NAMALWA (cell line): ENCODE results near the gene MACC1.

ENCODE experiments used
- DNase-seq: peaks from one replicate; pipeline ENCODE4 v3.0.0-alpha.2; 2015; ENCODE audit warnings: low spot score

MACC1 gene

GRCh38 chr7:20173828-20174227, 43.4 kb downstream of the MACC1 start:
- no peak for DNase-seq

GRCh38 chr7:20172736-20173334, 44.3 kb downstream of the MACC1 start:
- DNase-seq = peak; percentile 62

GRCh38 chr7:20170633-20171032, 46.6 kb downstream of the MACC1 start:
- DNase-seq = no peak

GRCh38 chr7:20165146-20165510, 52.1 kb downstream of the MACC1 start:
- no peak for DNase-seq

- DNase-seq = no peak
Measured at GRCh38 chr7:20164425-20165145, 52.6 kb downstream of the MACC1 start.

GRCh38 chr7:20162665-20163064, 54.5 kb downstream of the MACC1 start:
- no peak for DNase-seq

GRCh38 chr7:20159226-20159747, 57.9 kb downstream of the MACC1 start:
- no peak for DNase-seq

GRCh38 chr7:20158684-20159083, 58.5 kb downstream of the MACC1 start:
- no peak for DNase-seq

GRCh38 chr7:20157456-20157855, 59.7 kb downstream of the MACC1 start:
- no peak for DNase-seq

- DNase-seq = no peak
Measured at GRCh38 chr7:20153999-20154398, 63.2 kb downstream of the MACC1 start.

GRCh38 chr7:20153567-20153966, 63.6 kb downstream of the MACC1 start:
- DNase-seq = no peak

GRCh38 chr7:20152511-20152910, 64.7 kb downstream of the MACC1 start:
- DNase-seq = no peak

- DNase-seq = no peak
Measured at GRCh38 chr7:20151708-20152456, 65.3 kb downstream of the MACC1 start.

- no peak for DNase-seq
Measured at GRCh38 chr7:20146451-20146850, 70.7 kb downstream of the MACC1 start.

- no peak for DNase-seq
Measured at GRCh38 chr7:20144801-20145200, 72.4 kb downstream of the MACC1 start.

- peak; percentile 44 for DNase-seq
Measured at GRCh38 chr7:20141666-20142065, 75.5 kb downstream of the MACC1 start.

GRCh38 chr7:20141002-20141345, 76.2 kb downstream of the MACC1 start:
- DNase-seq = no peak

- DNase-seq = no peak
Measured at GRCh38 chr7:20140291-20141001, 76.7 kb downstream of the MACC1 start.

GRCh38 chr7:20136647-20137046, 80.5 kb downstream of the MACC1 start:
- DNase-seq = no peak

- no peak for DNase-seq
Measured at GRCh38 chr7:20133803-20134202, 83.4 kb downstream of the MACC1 start.

GRCh38 chr7:20132585-20132984, 84.6 kb downstream of the MACC1 start:
- DNase-seq = no peak

GRCh38 chr7:20131776-20132175, 85.4 kb downstream of the MACC1 start:
- DNase-seq = no peak

GRCh38 chr7:20129920-20130319, 87.3 kb downstream of the MACC1 start:
- no peak for DNase-seq
